Endometrium (tissue), 2 donors: Measurements from ENCODE around the gene PLBD2.

Experiments
- FAIRE-seq: peaks from 2 replicates; lab custom pipeline; 2012; peaks lifted over from hg19 to GRCh38; lab: Jason Lieb, UNC
- donor health status: control.
- donor health status: control.

Gene PLBD2, protein sequence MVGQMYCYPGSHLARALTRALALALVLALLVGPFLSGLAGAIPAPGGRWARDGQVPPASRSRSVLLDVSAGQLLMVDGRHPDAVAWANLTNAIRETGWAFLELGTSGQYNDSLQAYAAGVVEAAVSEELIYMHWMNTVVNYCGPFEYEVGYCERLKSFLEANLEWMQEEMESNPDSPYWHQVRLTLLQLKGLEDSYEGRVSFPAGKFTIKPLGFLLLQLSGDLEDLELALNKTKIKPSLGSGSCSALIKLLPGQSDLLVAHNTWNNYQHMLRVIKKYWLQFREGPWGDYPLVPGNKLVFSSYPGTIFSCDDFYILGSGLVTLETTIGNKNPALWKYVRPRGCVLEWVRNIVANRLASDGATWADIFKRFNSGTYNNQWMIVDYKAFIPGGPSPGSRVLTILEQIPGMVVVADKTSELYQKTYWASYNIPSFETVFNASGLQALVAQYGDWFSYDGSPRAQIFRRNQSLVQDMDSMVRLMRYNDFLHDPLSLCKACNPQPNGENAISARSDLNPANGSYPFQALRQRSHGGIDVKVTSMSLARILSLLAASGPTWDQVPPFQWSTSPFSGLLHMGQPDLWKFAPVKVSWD

DNA sequence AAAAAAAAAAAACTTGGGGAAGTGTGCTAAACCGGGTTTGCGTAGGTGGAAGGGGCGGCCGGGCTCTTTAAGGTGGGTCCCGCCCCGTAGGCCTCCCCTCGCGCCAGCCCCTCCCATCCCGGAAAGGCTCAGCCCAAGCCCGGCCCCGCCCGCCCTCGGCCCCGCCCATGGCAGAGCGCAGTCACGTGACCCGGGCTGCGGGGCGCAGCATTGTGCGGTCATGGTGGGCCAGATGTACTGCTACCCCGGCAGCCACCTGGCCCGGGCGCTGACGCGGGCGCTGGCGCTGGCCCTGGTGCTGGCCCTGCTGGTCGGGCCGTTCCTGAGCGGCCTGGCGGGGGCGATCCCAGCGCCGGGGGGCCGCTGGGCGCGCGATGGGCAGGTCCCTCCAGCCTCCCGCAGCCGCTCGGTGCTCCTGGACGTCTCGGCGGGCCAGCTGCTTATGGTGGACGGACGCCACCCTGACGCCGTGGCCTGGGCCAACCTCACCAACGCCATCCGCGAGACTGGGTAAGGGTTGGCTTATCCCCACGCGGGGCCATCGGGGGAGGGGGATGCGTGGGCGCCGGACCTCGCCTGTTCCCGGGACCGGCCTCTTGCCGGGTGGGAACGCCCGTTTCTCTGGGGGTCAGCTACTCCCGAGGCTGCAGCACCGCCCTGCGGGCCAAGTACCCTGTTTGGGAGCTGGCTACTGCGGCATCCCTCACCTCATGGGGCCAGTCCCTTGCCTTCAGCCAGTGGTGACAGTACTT, at the start of gene PLBD2:
Gene PLBD2 (plus strand): TSS at position 207 of the 752 bp plus-strand sequence. CDS start 14 bp downstream, at position 221.
- FAIRE-seq: no peak

DNA sequence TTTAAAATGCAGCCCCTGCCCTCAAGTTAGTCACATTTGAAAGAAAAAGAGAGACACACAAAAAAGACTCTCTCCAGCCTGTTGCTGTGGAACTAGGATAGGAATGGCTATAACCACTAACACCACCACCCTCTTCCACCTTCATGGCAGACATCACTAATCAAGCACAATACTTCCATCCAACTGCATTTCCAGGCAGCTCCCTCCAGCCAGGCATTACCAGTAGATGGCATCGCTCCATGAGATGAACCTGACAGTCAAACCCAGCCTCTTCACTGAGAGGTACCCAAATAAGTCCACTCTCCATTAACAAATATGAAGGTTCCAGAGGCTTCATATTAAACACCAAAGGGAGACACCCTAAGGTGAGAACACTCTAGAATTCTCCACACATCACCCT, 47.9 kb upstream of the PLBD2 start:
- FAIRE-seq: no peak

- no peak for FAIRE-seq
Observed at GRCh38 chr12:113314121-113314529, 44.3 kb upstream of the PLBD2 start.

GRCh38 chr12:113315358-113315757, 43.0 kb upstream of the PLBD2 start:
- no peak for FAIRE-seq

DNA sequence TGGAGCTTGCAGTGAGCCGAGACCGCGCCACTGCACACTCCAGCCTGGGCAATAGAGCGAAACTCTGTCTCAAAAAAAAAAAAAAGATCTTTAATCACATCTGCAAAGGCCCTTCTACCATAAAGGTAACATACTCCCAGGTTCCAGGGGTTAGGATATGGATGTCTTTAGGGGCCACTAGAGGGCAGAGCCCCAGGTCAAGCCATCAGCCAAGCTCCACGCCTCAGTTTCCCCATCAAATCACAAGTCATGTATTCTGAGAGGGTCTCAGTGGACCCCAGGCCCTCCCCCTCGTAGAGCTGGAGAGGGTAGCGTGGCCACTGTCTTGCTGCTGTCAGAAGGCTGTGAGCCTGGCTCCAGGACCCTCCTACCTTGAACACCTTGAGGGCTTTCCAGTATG, 42.2 kb upstream of the PLBD2 start:
- no peak for FAIRE-seq

DNA sequence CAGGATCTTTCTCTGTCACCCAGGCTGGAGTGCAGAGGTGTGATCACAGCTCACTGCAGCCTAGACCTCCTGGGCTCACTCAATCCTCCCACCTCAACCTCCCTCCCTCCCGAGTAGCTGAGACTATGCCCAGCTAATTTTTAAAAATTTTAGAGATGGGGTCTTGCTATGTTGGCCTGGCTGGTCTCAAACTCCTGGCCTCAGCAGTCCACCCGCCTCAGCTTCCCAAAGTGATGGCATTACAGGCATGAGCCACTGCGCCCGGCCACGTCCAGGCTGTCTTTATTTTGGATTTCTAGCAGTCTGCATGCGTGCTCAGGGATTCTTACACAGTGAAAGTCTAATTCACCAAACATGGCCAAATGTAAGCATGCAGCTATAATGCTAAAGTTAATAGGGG, 41.3 kb upstream of the PLBD2 start:
- no peak for FAIRE-seq

GRCh38 chr12:113318046-113318656, 40.2 kb upstream of the PLBD2 start:
- FAIRE-seq: no peak

DNA sequence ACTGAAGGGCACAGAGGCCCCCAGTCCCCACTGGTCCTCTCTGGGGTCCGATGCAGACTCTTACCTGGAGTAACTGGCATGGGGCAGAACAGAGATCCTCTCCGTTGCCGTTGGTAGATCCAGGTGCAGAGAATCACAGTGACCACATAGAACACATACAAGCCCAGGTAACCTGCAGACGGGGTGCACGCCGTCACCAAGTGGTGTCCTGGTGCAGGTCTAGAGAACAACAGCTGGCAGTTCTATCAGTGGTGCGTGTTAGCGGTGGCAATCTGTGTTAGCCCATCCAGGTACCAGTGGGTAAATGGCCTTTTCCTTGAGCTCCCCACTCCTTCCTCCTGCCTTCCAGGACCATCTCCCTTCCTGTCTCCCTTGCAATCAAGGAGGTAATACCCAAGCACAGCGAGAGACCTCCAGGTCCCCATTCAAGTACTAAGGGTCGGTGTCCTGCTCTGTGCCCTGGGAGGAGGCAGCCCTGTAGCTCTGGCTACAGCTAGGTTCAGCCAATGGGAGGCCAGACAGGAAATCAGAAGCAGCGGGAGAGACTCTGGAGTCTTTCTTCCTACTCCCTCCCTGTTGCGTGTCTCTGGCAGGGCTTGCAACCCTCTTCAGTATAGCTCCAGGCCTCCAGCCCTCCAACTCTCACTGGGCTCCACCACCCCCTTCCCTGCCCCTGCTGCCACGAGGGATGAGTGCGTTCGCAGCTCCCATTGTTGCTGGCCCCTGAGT, 39.3 kb upstream of the PLBD2 start:
- FAIRE-seq: no peak

GRCh38 chr12:113320401-113320800, 38.0 kb upstream of the PLBD2 start:
- FAIRE-seq: no peak

- no peak for FAIRE-seq
Observed at GRCh38 chr12:113322343-113322742, 36.0 kb upstream of the PLBD2 start.

GRCh38 chr12:113325916-113326315, 32.5 kb upstream of the PLBD2 start:
- FAIRE-seq: peak; percentile 29

- FAIRE-seq: no peak
Observed at GRCh38 chr12:113326775-113327395, 31.5 kb upstream of the PLBD2 start.

DNA sequence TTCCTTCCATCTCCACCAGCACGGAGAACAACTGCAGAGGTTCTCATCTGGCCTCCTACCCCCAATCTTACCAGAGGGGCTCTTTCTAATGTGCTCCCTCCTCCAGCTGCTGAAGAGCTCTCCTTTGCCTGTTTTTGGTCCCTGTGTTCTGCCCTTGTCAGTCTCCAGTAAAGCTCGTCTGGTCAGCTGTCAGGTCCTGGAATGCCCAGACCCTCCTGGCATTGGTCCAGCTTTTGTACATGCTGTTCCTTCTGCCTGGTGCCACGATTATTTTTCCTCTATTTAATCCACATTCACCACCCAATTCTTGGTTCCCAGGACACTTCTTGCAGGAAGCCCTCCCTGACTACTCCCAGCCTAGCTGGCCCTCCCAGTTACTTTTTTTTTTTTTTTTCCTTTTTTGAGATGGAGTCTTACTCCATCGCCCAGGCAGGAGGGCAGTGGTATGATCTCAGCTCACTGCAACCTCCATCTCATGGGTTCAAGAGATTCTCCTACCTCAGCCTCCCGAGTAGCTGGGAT, 30.0 kb upstream of the PLBD2 start:
- no peak for FAIRE-seq

GRCh38 chr12:113329022-113329790, 29.2 kb upstream of the PLBD2 start:
- no peak for FAIRE-seq

DNA sequence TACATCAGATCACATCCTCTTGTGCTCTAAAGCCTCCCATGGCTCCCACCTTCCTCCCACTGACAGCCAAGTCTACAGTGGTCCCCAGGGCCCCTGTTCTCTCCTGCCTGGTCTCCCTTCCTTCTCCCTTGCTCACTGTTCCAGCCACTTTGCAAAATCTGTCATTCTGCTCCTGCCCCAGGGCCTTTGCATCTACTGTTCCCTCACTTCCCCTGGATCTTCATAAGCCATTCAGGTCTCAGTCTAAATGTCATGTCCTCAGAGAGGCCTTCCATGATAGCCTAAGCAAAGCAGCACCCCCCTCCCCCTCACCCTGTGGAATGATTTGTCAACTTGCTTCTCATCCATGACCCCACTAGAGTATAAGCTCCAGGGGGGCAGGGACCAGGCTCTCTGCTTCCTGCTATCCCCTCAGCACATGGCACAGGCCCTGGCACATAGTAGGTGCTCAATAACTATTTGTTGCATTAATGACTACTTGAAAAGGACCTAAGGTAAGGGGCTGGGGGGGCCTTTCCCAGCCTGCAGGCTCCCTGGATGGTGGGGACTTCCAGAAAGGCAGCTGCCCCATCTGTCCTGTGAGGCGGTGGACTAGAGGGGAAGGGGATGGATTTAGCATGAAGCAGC, 28.5 kb upstream of the PLBD2 start:
- FAIRE-seq: no peak

DNA sequence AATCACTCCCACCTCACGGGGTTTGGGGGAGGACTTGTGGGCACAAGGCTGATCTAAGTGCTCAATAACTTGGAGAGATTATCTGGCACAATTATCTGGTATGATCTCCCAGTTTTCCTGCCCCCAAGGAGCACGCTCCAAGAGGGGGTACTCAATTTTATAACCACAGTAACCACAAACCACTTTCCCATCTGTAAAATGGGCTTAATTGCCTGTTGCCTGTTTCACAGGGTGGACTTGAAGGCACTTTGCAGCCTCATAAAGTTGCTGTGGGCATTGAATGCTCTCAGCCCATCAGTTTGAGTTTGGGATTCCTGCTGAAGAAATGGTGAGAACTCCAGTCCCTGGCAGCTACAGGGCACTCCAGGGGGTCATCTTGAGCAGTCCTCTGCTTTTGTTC, 27.9 kb upstream of the PLBD2 start:
- no peak for FAIRE-seq

DNA sequence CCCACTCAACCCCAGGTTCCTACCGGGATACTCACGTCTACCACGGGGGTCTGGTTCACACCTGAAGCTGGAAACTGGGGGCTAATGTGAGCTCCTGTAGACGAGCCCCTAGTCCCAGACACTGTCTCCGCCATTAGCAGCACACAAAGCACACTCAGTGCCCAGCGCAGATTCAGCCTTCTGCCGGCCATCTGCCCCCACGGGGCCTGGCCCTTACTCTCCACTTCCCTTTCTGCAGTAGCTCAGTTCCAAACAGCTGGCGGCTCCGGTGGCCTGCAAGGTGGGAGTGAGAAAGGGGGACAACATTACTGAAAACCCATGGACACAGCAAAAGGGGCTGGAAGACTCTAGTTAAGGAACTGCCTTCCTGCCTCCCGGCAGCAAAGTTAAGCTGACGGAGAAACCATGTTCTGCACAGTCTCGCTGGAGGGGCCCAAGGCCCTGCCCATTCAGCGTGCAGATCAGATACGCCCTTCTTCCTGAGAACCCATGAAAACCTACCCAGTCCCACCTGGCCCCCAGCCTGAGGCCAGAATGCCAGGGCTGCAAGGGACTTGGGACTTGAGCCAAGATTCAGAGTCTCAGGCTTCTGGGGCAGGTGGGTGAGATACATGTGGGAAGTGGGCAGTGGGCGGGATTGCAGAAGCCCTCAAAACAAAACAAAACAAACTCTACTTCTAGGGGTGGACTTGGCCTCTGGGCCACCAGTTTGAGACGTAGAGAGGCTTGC, 25.5 kb upstream of the PLBD2 start:
- no peak for FAIRE-seq

- no peak for FAIRE-seq
Observed at GRCh38 chr12:113333418-113333750, 25.0 kb upstream of the PLBD2 start.
